Stomach smooth muscle (tissue), 2 donors: Measurements from ENCODE around the gene KL.

Experiments used
- H3K27ac ChIP-seq: one replicate; pipeline ENCODE4 v1.7.0; 2013; ENCODE audit warnings: mild to moderate bottlenecking, low read length, inconsistent platforms
- H3K27me3 ChIP-seq, 2 donors: one replicate each; pipeline ENCODE4 v1.7.0; 2013; ENCODE audit warnings: low read length in 2 of 2; ENCODE audit not compliant: insufficient read depth in 2 of 2, control insufficient read depth in 1 of 2
- H3K36me3 ChIP-seq, 2 donors: one replicate each; pipeline ENCODE4 v1.7.0; 2013; ENCODE audit warnings: low read length in 2 of 2; ENCODE audit not compliant: control insufficient read depth in 2 of 2, insufficient read depth in 2 of 2
- H3K4me1 ChIP-seq: one replicate; pipeline ENCODE4 v1.7.0; 2013; ENCODE audit warnings: low read length; ENCODE audit not compliant: control insufficient read depth, insufficient read depth
- H3K4me3 ChIP-seq, 2 donors: one replicate each; pipeline ENCODE4 v1.7.0; 2013; ENCODE audit warnings: low read length in 2 of 2
- H3K9ac ChIP-seq, 2 donors: one replicate each; pipeline ENCODE4 v1.7.0; 2013; ENCODE audit warnings: low read length in 2 of 2, mild to moderate bottlenecking in 1 of 2
- H3K9me3 ChIP-seq, 2 donors: one replicate each; pipeline ENCODE4 v1.7.0; 2013; ENCODE audit warnings: low read length in 2 of 2; ENCODE audit not compliant: control insufficient read depth in 2 of 2
- donor health status: healthy.
- donor health status: Pancreatic carcinoma.

KL gene

DNA sequence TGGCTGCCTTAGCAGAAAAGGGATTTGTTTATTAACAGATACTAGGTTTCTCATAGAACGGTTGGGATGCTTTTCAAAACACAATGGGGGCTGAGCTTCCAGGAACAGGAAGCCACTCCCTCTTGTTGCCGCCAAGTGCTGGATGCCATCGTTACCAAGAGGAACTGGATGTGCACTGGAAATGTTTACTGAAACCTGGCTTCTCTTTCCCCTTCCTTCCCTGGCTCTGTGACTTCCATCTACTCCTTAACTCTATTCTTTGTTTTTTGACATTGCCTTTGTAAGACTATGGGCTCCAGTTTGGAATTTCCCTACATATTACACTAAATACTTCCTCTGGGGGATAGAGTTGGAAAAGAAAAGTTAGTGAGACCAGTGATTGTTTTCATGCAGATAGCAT, 11.7 kb upstream of the KL start:
- no peaks in the 10 kb centered on the region for H3K36me3 ChIP-seq
- H3K4me3 ChIP-seq: no peak overlapping the region
- peaks cover 6% of the 10 kb centered on the region for H3K4me1 ChIP-seq
- no peak overlapping the region for H3K27ac ChIP-seq
- H3K9me3 ChIP-seq: peaks cover 0 to 8% of the 10 kb centered on the region in 2 donors
- no peaks in the 10 kb centered on the region for H3K27me3 ChIP-seq
- H3K9ac ChIP-seq: no peak overlapping the region

DNA sequence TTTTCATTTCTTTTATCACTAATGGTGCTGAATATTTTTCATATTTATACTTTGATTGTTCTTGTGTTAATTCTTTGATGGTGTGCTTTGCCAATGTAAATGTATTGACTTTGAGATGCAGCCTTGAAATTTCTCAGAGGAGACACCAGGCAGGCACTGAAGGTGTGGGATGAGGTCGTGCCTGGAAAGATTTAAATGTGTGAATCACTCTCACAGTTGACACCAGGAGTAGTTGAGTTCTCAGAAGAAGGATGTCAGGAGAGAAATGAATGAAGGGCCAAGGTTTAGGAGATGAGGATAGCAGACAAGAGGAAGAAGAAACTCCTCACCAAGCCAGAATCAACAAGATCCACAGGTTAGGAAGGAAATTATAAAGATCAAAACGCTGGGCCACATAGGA, 10.1 kb upstream of the KL start:
- H3K4me3 ChIP-seq: no peak overlapping the region
- no peak overlapping the region for H3K27ac ChIP-seq
- no peaks in the 10 kb centered on the region for H3K36me3 ChIP-seq
- H3K9ac ChIP-seq: no peak overlapping the region
- H3K4me1 ChIP-seq: peaks cover 6% of the 10 kb centered on the region
- peaks cover 0 to 8% of the 10 kb centered on the region in 2 donors for H3K9me3 ChIP-seq
- no peaks in the 10 kb centered on the region for H3K27me3 ChIP-seq

DNA sequence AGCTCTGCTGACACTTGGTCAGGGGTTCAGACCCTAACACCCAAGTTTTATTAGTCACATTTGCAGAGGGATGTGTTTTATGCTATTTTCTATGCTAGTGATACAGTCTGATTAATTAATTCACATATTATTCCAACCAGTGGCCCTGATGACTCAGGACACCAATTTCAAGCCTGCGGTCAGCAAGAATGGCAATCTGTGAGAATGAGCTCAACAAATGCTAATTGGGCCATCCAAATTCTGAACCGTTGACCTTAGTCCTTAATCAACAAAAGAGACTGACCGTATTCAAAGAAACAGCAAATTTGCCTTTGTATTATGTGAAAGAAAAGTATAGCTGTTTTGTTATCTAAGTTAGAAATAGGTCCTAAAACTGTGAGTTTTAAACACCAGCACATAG, 9.6 kb upstream of the KL start:
- no peaks in the 10 kb centered on the region for H3K36me3 ChIP-seq

DNA sequence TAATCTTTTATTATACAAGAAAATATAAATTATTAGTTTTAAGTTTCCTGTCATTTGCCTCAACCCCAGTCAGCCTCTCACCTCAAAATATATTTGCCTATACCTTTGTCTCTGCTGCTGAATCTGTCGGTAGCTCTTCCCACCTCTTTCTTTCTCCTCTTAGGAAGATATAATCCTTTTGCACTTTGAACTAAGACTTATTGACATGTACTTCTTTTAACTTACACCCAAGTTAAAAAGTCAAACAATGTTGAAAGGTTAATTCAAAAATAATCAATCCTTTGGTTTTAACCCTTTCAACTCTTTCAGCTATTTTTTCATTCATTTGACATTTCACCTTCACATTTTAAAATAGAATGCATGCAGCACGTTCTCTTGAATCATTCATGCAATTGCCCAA, 9.0 kb upstream of the KL start:
- Histone ChIP-seq H3K4me1 (peaks cover 6% of the 10 kb centered on the region), H3K36me3 (no peaks in the 10 kb centered on the region), H3K4me3 (no peak overlapping the region), H3K9me3 (peaks cover 0 to 8% of the 10 kb centered on the region in 2 donors), H3K9ac (no peak overlapping the region), H3K27me3 (no peaks in the 10 kb centered on the region), H3K27ac (no peak overlapping the region)

More for the DNA sequence above, 9.6 kb upstream of the KL start:
- peaks cover 0 to 8% of the 10 kb centered on the region in 2 donors for H3K9me3 ChIP-seq
- H3K4me1 ChIP-seq: peaks cover 6% of the 10 kb centered on the region
- no peak overlapping the region for H3K27ac ChIP-seq
- H3K4me3 ChIP-seq: no peak overlapping the region
- no peak overlapping the region for H3K9ac ChIP-seq
- no peaks in the 10 kb centered on the region for H3K27me3 ChIP-seq

DNA sequence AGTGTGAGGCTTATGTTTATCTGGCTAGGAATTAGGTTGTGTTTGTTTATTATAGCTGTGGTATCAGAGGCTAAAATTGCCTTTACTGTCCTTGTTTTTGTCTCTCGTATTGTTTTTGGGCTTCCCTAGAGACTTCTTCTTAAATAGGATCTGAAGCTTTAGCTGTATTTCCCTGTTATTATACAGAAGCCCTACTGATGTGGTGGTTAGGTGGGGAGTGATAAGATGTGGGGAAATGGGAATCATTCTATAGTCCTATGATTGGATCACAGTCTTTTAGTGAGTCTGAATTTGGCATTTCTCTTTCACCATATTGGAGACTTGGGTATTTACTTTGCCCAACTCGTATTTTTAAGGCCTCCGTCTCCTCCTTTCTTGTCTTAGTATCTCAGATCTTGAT, 8.3 kb upstream of the KL start:
- Histone ChIP-seq H3K4me1 (peaks cover 6% of the 10 kb centered on the region), H3K36me3 (no peaks in the 10 kb centered on the region), H3K27ac (no peak overlapping the region), H3K4me3 (no peak overlapping the region), H3K9me3 (peaks cover 0 to 8% of the 10 kb centered on the region in 2 donors), H3K9ac (no peak overlapping the region), H3K27me3 (no peaks in the 10 kb centered on the region)

DNA sequence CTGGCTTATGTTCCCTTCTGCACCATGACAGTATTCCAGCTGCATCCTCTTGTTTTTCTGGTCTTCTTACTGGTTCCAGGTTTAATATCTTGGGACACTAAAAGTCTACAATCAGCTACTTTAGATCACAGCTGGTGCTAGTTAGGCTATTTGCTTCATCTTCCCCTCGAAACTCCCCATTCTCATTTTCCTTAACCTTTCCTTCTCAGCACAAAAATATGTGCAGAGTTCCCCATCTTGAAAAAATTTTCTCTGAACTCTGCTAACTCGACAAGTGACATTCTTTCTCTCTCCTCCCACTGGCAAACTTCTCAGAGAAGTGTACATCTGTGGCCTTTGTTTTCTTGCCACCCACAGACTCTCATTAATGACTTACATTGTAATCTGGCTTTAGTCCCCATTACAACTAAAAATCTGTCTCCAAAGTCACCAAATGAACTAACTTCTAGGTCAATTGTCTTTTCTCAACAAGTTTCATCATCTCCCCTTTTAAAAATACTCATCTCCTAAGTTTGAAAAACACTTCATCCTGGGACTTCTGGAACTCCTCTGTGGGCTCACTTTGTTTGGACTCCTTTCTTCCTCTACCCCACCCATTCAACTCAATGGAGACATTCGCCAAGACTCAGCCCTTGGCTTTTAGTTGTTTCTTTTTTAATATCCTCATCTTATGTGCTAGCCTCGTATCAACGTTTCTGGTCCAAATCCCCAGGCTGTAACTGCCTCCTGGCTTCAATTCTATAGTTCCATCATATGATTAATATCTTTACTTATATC, 7.1 kb upstream of the KL start:
- H3K4me1 ChIP-seq: peaks cover under 1% of the 10 kb centered on the region
- H3K27me3 ChIP-seq: no peaks in the 10 kb centered on the region
- H3K4me3 ChIP-seq: no peak overlapping the region
- no peaks in the 10 kb centered on the region for H3K36me3 ChIP-seq
- peaks cover 0 to 8% of the 10 kb centered on the region in 2 donors for H3K9me3 ChIP-seq
- H3K9ac ChIP-seq: no peak overlapping the region
- no peak overlapping the region for H3K27ac ChIP-seq

DNA sequence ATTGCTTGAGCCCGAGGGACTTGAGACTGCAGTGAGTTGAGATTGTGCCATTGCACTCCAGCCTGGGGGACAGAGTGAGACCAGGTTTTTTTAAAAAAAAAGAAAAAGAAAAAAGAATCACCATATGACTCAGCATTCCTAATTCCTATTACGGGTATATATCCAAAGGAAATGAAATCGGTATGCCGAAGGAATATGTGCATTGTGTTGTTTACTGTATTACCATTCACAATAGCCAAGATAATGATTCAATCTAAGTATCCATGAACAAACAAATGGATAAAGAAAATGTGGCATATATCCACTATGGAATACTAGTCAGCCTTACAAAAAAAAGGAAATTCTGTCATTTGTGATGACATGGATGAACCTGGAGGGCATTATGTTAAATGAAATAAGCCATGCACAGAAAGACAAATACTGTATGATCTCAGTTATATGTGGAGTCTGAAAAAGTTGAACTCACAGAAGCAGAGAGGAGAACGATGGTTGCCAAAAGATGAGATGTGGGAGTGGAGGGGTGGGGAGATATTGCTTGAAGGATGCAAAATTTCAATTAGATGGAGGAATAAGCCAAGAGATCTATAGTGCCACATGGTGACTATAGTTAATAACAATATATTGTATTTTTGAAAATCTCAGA, 4.3 kb upstream of the KL start:
- Histone ChIP-seq H3K4me1 (peaks cover 9% of the 10 kb centered on the region), H3K36me3 (no peaks in the 10 kb centered on the region), H3K9me3 (peaks cover 0 to 8% of the 10 kb centered on the region in 2 donors), H3K27ac (no peak overlapping the region), H3K27me3 (no peaks in the 10 kb centered on the region), H3K9ac (no peak overlapping the region), H3K4me3 (no peak overlapping the region)

DNA sequence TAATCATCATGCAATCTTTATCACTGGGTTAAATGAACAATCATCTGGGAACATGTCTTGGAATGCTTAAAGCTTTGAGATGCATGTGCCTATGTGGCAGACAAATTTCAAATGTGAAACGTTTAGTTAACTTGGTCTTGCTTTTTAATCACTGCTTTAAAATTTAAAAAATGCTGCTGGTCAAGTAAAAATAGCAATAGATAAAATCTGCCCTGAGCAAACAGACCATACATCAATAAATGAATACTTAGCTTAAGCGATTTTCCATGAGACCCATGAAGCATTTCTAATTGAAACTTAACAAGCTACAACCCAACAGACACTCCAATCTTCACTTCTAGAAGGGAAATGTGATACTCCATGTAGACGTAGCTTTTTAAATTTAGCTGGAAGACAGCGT, 1.9 kb upstream of the KL start:
- H3K27ac ChIP-seq: no peak overlapping the region
- H3K4me3 ChIP-seq: no peak overlapping the region
- H3K27me3 ChIP-seq: no peaks in the 10 kb centered on the region
- H3K9ac ChIP-seq: no peak overlapping the region
- H3K36me3 ChIP-seq: no peaks in the 10 kb centered on the region
- H3K4me1 ChIP-seq: peaks cover 13% of the 10 kb centered on the region
- no peaks in the 10 kb centered on the region for H3K9me3 ChIP-seq

DNA sequence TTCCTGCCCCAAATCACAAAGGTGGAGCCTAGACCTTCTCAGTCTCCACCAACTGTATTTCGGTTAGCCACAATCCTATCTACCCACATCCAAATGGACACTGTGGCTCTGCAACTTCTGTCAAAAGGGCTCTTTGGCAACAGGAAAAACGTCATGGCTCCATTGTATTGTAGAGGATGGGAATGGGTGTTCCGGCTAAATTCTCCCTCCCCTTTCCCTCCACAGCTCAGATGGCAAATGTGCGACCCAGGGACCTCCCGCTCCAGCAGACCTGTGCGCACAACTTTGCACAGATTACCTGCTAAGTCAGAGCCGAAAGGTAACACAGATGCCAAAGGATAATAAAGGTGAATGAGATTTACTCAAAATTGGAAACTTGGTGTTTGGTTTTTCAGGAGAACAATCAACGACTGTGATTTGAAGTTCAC, 968 bp upstream of the KL start:
- H3K27ac ChIP-seq: peak overlapping the region; percentile 24
- no peaks in the 10 kb centered on the region for H3K27me3 ChIP-seq
- H3K36me3 ChIP-seq: no peaks in the 10 kb centered on the region
- H3K4me1 ChIP-seq: peaks cover 13% of the 10 kb centered on the region
- peak overlapping the region in 1 of 2 donors; percentile 52 for H3K4me3 ChIP-seq
- no peaks in the 10 kb centered on the region for H3K9me3 ChIP-seq
- no peak overlapping the region for H3K9ac ChIP-seq

DNA sequence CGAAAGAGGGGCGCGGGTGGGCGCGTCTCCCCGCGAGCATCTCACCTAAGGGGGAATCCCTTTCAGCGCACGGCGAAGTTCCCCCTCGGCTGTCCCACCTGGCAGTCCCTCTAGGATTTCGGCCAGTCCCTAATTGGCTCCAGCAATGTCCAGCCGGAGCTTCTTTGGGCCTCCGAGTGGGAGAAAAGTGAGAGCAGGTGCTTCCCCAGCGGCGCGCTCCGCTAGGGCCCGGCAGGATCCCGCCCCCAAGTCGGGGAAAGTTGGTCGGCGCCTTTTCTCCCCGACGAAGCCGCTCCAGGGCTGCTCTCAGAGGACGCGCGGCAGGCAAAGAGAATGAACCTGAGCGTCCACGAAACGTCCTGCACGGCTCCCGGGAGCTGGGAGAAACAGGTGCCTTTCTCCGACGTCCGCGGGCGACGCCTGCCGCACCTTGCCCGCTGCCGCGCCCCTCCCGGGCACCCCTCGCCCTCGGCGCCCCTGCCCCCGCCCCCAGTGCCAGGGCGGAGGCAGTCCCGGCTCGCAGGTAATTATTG, 366 bp upstream of the KL start:
- H3K27ac ChIP-seq: peak overlapping the region; percentile 24
- no peaks in the 10 kb centered on the region for H3K27me3 ChIP-seq
- peak overlapping the region in 1 of 2 donors; percentile 59 for H3K9ac ChIP-seq
- H3K4me3 ChIP-seq: peak overlapping the region; percentile 48 to 68
- no peaks in the 10 kb centered on the region for H3K9me3 ChIP-seq
- H3K4me1 ChIP-seq: peaks cover 13% of the 10 kb centered on the region
- no peaks in the 10 kb centered on the region for H3K36me3 ChIP-seq
